HEK293 (cell line): Measurements from ENCODE around the gene CCDC183.

Experiments used
- GFI1B ChIP-seq: fragments of 450-650 bp; formaldehyde crosslinking; IDR thresholded peaks from 2 replicates; pipeline ENCODE4 v1.5.1; 2016; ENCODE audit warnings: missing biosample characterization, missing genetic modification characterization
- KLF16 ChIP-seq: fragments of 450-650 bp; formaldehyde crosslinking; IDR thresholded peaks from 2 replicates; pipeline ENCODE4 v1.5.1; 2017; ENCODE audit warnings: missing biosample characterization, missing genetic modification characterization
- ZNF114 ChIP-seq: fragments of 450-650 bp; formaldehyde crosslinking; IDR thresholded peaks from 2 replicates; pipeline ENCODE4 v1.5.0; 2017; ENCODE audit warnings: missing biosample characterization, missing genetic modification characterization
- ZNF791 ChIP-seq: fragments of 450-650 bp; formaldehyde crosslinking; IDR thresholded peaks from 2 replicates; pipeline ENCODE4 v1.5.1; 2016; ENCODE audit warnings: missing biosample characterization, missing genetic modification characterization

- no peak for TF ChIP-seq ZNF114 (tag by site-specific recombination)
- TF ChIP-seq GFI1B, result no peak
- no peak for TF ChIP-seq KLF16 (tag by site-specific recombination)
- no peak for TF ChIP-seq ZNF791 (tag by site-specific recombination)
Observed at GRCh38 chr9:136764301-136764891, 31.7 kb upstream of the CCDC183 start, which contains the start of gene LCN15.
